Activated T-cell treated with anti-CD3 and anti-CD28 coated beads, Interleukin-2, amount 50 U/mL, for 24 hours (primary cell): Measurements from ENCODE around the gene CTCFL.

Source experiments
- DNase-seq: peaks from one replicate; pipeline ENCODE4 v3.0.0-alpha.2; 2020
- H3K27ac Mint-ChIP-seq: 2 replicates; pipeline ENCODE4 v1.8.0; 2020; ENCODE audit warnings: mild to moderate bottlenecking, mixed read lengths
- H3K27me3 Mint-ChIP-seq: 2 replicates; pipeline ENCODE4 v1.8.0; 2020; ENCODE audit warnings: mixed read lengths
- H3K36me3 Mint-ChIP-seq: 2 replicates; pipeline ENCODE4 v1.8.0; 2020; ENCODE audit warnings: low read depth, mixed read lengths
- H3K4me1 Mint-ChIP-seq: 2 replicates; pipeline ENCODE4 v1.8.0; 2020; ENCODE audit warnings: low read depth, mixed read lengths
- H3K4me3 Mint-ChIP-seq: 2 replicates; pipeline ENCODE4 v1.8.0; 2020; ENCODE audit warnings: mild to moderate bottlenecking, moderate library complexity, mixed read lengths
- H3K9me3 Mint-ChIP-seq: 2 replicates; pipeline ENCODE4 v1.8.0; 2020; ENCODE audit warnings: mixed read lengths

Gene CTCFL

DNA sequence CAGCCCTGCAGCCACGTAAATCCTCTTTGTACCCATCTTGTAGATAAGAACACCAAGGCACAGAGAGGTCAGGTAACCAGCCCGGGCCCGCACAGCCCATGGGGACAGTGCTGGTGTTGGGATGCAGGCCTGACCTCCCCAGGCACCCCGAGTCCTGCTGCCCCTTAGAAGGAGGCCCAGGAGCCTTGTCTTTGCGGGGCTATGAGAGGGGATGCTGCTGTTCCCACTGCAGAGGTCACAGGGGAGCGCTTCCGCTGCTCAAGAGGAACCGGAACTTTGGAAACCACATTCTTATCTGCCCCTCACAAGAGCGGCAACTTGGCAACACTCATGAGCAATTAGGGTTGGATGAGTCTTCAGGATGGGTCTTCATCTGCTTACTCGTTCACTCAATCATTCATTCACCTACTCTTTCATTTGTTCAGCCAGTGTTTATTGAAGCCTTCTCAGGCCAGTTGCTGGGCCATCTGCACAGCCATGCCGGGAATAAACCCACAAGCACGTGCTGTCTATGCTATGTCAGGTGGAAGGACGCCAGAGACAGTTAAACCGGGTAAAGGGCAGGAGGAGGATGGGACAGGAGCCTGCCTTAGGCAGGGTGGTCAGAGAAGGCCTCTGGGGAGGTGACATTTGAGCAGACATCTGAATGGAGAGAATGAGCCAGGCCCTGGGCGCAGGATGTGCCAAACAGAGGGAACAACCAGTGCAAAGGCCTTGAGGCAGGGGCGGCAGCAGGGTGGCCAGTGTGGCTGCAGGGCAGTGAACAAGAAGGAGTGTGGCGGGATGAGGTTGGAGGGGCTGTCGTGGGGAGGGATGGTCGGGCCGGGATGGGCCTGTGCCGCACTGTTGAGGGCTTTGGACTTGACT lies 72.9 kb downstream of the CTCFL start:
- no peaks in the 10 kb centered on the region for H3K36me3 Mint-ChIP-seq
- peaks cover 26% of the 10 kb centered on the region for H3K4me1 Mint-ChIP-seq
- no peak overlapping the region for H3K4me3 Mint-ChIP-seq
- H3K27ac Mint-ChIP-seq: peak overlapping the region; percentile 66
- DNase-seq: peak; percentile 42
- no peaks in the 10 kb centered on the region for H3K9me3 Mint-ChIP-seq
- no peaks in the 10 kb centered on the region for H3K27me3 Mint-ChIP-seq

DNA sequence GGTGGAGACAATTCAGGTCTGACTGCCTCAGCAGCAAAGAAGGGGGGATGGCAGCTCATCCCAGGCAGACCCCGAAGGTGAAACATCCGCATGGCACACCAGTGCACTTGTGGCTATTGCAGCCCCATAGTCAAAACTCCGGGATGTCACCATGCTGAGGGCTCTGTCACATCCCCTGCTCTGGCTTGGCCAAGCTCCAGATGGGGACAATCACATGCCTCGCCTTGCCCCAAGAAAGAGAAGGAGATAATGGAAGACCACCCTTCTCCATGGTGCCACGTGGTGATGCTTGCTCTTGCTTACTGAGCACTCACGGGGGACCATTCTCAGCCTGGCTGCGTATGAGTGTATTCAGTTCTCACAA lies 73.5 kb downstream of the CTCFL start:
- H3K36me3 Mint-ChIP-seq: no peaks in the 10 kb centered on the region
- no peaks in the 10 kb centered on the region for H3K9me3 Mint-ChIP-seq
- no peaks in the 10 kb centered on the region for H3K27me3 Mint-ChIP-seq
- peaks cover 26% of the 10 kb centered on the region for H3K4me1 Mint-ChIP-seq
- no peak for DNase-seq
- no peak overlapping the region for H3K4me3 Mint-ChIP-seq
- H3K27ac Mint-ChIP-seq: no peak overlapping the region

DNA sequence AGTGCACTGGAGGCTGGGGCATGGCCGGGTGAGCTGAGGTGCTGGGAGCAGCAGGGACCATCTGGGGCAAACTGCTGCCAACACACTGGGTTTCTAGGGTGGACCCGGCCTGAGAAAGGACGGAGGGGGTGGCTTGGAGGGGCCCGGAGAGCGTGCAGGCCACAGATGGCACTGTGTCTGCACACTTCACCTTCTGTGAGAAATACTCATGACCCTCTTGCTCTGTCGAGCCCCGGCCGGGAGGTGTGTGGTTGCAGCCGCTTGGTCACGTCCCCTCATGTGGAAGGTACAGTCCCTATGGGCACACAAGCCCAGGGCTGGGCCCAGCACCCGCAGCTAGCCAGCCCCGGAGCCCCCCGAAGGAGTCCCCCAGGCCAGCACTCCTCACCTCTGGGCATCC lies 74.0 kb downstream of the CTCFL start:
- Mint-ChIP-seq H3K27ac (peak overlapping the region; percentile 20), H3K4me1 (peaks cover 26% of the 10 kb centered on the region), H3K27me3 (no peaks in the 10 kb centered on the region), H3K9me3 (no peaks in the 10 kb centered on the region), H3K4me3 (no peak overlapping the region), H3K36me3 (no peaks in the 10 kb centered on the region)
- DNase-seq: peak; percentile 38

DNA sequence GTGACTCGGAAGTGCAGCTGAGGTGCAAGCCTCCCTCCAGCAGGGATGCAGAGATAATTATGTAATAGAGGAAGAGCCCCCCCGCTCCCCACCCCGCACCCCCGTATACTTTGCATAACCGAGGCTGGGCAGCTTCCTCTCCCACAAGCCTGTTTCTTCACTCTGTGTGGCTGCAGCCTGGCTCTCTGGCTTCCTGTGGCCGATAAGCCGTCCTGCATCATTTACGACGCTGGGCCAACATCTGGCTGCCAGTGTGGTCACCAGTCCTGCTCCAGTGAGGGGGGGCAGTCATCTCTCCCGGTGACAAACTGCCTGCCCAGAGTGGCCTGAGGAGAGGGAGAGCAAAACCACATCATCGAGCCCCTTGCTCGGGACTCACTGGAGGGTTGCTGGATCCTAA lies 74.5 kb downstream of the CTCFL start:
- no peak overlapping the region for H3K27ac Mint-ChIP-seq
- DNase-seq: no peak
- H3K9me3 Mint-ChIP-seq: no peaks in the 10 kb centered on the region
- H3K4me3 Mint-ChIP-seq: no peak overlapping the region
- H3K27me3 Mint-ChIP-seq: no peaks in the 10 kb centered on the region
- H3K36me3 Mint-ChIP-seq: no peaks in the 10 kb centered on the region
- H3K4me1 Mint-ChIP-seq: peaks cover 26% of the 10 kb centered on the region

DNA sequence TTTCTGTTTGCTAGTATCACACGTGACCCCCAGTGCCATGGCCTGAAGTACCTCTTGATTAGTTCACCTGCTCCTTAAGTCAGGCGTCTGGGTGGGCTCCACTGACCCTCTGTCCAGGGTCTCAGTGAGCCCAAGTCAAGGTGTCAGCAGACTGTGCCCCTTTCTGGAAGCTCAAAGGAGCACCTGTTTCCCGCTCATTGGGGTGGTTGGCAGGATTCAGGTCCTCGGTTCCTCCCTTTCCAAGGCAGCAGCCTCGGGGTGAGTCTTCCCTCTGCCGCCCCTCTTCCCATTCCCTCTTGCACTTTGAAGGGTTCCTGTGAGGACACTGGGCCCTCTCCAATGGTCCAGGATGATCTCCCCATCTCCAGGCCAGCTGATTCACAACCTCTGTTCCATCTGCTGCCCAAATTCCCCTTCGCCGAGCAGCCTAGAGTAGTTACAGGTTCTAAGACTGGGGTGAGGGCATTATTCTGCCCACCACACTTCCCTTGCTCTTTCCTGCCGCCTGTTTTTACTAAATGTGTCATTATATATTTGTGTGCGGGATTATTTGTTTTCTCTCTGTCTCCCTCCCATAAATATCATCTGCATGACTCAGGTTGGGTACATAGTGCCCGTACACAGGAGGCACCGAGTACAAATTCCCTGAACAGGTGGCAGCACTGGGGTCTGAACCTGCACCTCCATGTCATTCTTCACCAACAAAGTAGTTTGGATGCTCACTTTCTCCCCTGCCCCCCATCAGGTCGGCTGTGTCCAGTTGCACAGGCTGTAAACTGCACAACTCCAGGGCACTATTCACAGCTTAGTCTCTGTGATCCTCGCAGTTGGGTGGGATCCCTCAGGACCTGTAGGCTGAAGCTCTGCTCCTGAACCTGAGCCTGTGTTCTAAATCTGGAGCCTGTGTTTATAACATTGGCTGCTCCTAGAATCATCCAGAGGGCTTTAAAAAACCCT lies 75.3 kb downstream of the CTCFL start:
- no peaks in the 10 kb centered on the region for H3K9me3 Mint-ChIP-seq
- peaks cover 26% of the 10 kb centered on the region for H3K4me1 Mint-ChIP-seq
- H3K27me3 Mint-ChIP-seq: no peaks in the 10 kb centered on the region
- no peak for DNase-seq
- no peak overlapping the region for H3K4me3 Mint-ChIP-seq
- H3K36me3 Mint-ChIP-seq: no peaks in the 10 kb centered on the region
- H3K27ac Mint-ChIP-seq: no peak overlapping the region

DNA sequence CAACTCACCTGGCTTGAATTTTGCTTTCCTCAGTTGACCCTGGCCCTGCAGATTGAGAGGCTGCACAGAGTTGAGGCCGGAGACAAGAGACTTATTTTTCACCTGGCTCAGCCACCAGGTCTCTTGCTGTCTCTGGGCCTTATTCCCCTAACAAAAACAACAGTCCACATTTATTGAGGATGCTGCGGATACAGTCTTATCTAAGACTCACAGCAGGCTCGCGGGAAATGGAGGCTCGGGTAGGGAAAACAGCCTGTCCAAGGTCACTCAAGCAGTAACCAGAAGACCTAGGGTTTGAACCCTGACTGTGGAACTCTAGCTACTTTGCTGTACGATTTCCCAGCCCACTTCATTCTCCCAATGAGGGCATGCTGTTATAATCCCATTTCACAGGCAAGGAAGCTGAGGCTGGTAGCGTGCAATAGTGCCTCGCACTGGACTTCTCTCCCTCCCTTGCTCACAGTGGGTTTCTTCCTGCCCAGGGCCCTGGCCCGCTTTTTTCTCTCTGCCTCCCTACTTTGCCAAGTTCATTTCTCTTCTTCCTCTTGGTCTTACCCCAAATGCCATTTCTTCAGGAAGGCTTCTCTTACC lies 76.1 kb downstream of the CTCFL start:
- Mint-ChIP-seq H3K4me1 (peaks cover 26% of the 10 kb centered on the region), H3K36me3 (no peaks in the 10 kb centered on the region), H3K27ac (no peak overlapping the region), H3K9me3 (no peaks in the 10 kb centered on the region), H3K4me3 (no peak overlapping the region), H3K27me3 (no peaks in the 10 kb centered on the region)
- no peak for DNase-seq
